WTC11 (cell line): ENCODE data around the gene RACK1. TPM values are rescaled to one million over a fixed set of nuclear protein-coding genes. Genes with fewer than 3 reads are reported as not detected.
A peak's percentile ranks its signal among the peaks of the same experiment; 100 is the strongest.

Experiments used
- ATAC-seq: fragments of 200-7000 bp; cut with Tn5 transposase; 2 replicates; pipeline ENCODE4 v1.10.0; 2021; ENCODE audit warnings: mild to moderate bottlenecking, moderate library complexity
- CTCF ChIA-PET: fragments of 300-600 bp; sonication (Branson Sonifier 250); formaldehyde crosslinking; loops from one replicate; lab custom pipeline; 2021; ENCODE audit warnings: antibody characterized with exemption; lab: Charles Lee
- POLR2A ChIA-PET: fragments of 350-600 bp; sonication (Branson Sonifier 250); formaldehyde crosslinking; loops from one replicate; lab custom pipeline; 2021; ENCODE audit warnings: antibody characterized with exemption; lab: Charles Lee
- DNase-seq: peaks from one replicate; pipeline ENCODE4 v3.0.0; 2021; ENCODE audit warnings: low spot score
- H3K27ac Mint-ChIP-seq: 2 replicates; pipeline ENCODE4 v1.8.0; 2021; ENCODE audit warnings: mixed read lengths
- H3K27me3 Mint-ChIP-seq: 2 replicates; pipeline ENCODE4 v1.8.0; 2021; ENCODE audit warnings: low read depth, mild to moderate bottlenecking, moderate library complexity, mixed read lengths
- H3K36me3 Mint-ChIP-seq: 2 replicates; pipeline ENCODE4 v1.8.0; 2021; ENCODE audit warnings: mixed read lengths
- H3K4me1 Mint-ChIP-seq: 2 replicates; pipeline ENCODE4 v1.8.0; 2022; ENCODE audit warnings: mixed read lengths
- H3K4me3 Mint-ChIP-seq: 2 replicates; pipeline ENCODE4 v1.8.0; 2021; ENCODE audit warnings: mild to moderate bottlenecking, moderate library complexity, mixed read lengths
- H3K9me3 Mint-ChIP-seq: 2 replicates; pipeline ENCODE4 v1.8.0; 2021; ENCODE audit warnings: mixed read lengths
- E2F1 ChIP-seq: sonication (generic); formaldehyde crosslinking; IDR thresholded peaks from 2 replicates; pipeline ENCODE4 v1.8.0; 2022; ENCODE audit warnings: mild to moderate bottlenecking, missing genetic modification reagents
- ELF4 ChIP-seq: sonication (generic); formaldehyde crosslinking; IDR thresholded peaks from 2 replicates; pipeline ENCODE4 v1.8.1; 2022; ENCODE audit warnings: low read depth, mild to moderate bottlenecking, moderate library complexity, missing genetic modification reagents
- ETV6 ChIP-seq: sonication (generic); formaldehyde crosslinking; IDR thresholded peaks from 2 replicates; pipeline ENCODE4 v1.8.1; 2022; ENCODE audit warnings: mild to moderate bottlenecking, missing genetic modification reagents
- FOXJ3 ChIP-seq: sonication (generic); formaldehyde crosslinking; IDR thresholded peaks from 2 replicates; pipeline ENCODE4 v1.9.0; 2021; ENCODE audit warnings: missing genetic modification reagents, mild to moderate bottlenecking, borderline replicate concordance
- GTF2I ChIP-seq: fragments of 250-450 bp; sonication (Bioruptor Pico); conservative IDR thresholded peaks from 2 replicates; pipeline ENCODE4 v1.4.0; 2021; ENCODE audit warnings: mild to moderate bottlenecking
- JUN ChIP-seq: sonication (generic); formaldehyde crosslinking; IDR thresholded peaks from 2 replicates; pipeline ENCODE4 v1.8.0; 2023; ENCODE audit warnings: mild to moderate bottlenecking, missing genetic modification reagents
- NFYB ChIP-seq: sonication (generic); formaldehyde crosslinking; conservative IDR thresholded peaks from 2 replicates; pipeline ENCODE4 v1.8.0; 2022; ENCODE audit warnings: low read depth, missing genetic modification reagents
- OVOL2 ChIP-seq: fragments of 250-450 bp; sonication (Bioruptor Pico); IDR thresholded peaks from 2 replicates; pipeline ENCODE4 v1.9.0; 2021; ENCODE audit warnings: mild to moderate bottlenecking, borderline replicate concordance
- RELA ChIP-seq: sonication (generic); formaldehyde crosslinking; IDR thresholded peaks from 2 replicates; pipeline ENCODE4 v1.8.1; 2022; ENCODE audit warnings: missing genetic modification reagents, mild to moderate bottlenecking, borderline replicate concordance
- SMAD3 ChIP-seq: sonication (generic); formaldehyde crosslinking; IDR thresholded peaks from 2 replicates; pipeline ENCODE4 v1.8.0; 2022; ENCODE audit warnings: missing genetic modification reagents, mild to moderate bottlenecking, borderline replicate concordance
- ZMAT4 ChIP-seq: fragments of 250-450 bp; sonication (Bioruptor Pico); IDR thresholded peaks from 2 replicates; pipeline ENCODE4 v1.9.0; 2021; ENCODE audit warnings: mild to moderate bottlenecking
- ZNF317 ChIP-seq: sonication (generic); formaldehyde crosslinking; IDR thresholded peaks from 2 replicates; pipeline ENCODE4 v1.8.1; 2023; ENCODE audit warnings: low read depth, mild to moderate bottlenecking, moderate library complexity, missing genetic modification reagents, borderline replicate concordance
- ZNF423 ChIP-seq: fragments of 250-450 bp; sonication (Bioruptor Pico); IDR thresholded peaks from 2 replicates; pipeline ENCODE4 v2.1.2; 2022; ENCODE audit warnings: mild to moderate bottlenecking, moderate library complexity
- ZNF512 ChIP-seq: sonication (generic); formaldehyde crosslinking; IDR thresholded peaks from 2 replicates; pipeline ENCODE4 v1.8.1; 2022; ENCODE audit warnings: missing genetic modification reagents, borderline replicate concordance
- total RNA-seq: library from RNA; stranded (reverse); gene quantifications from 3 replicates; pipeline ENCODE4 v1.2.3, GENCODE V29; 2021
- TF ChIP-seq, protein P1 (sequence below): sonication (generic); formaldehyde crosslinking; conservative IDR thresholded peaks from 2 replicates; pipeline ENCODE4 v1.8.1; 2023; ENCODE audit warnings: mild to moderate bottlenecking, low read depth, missing genetic modification reagents, moderate library complexity
- TF ChIP-seq, protein P2 (sequence below): sonication (generic); formaldehyde crosslinking; IDR thresholded peaks from 2 replicates; pipeline ENCODE4 v1.8.1; 2022; ENCODE audit warnings: low read depth, missing genetic modification reagents, borderline replicate concordance
- TF ChIP-seq, protein P3 (sequence below): sonication (generic); formaldehyde crosslinking; IDR thresholded peaks from 2 replicates; pipeline ENCODE4 v1.8.0; 2023; ENCODE audit warnings: mild to moderate bottlenecking, missing genetic modification reagents

The RACK1 gene
- total RNA-seq, 1 experiment from 2014 or later: 2,360 TPM

DNA sequence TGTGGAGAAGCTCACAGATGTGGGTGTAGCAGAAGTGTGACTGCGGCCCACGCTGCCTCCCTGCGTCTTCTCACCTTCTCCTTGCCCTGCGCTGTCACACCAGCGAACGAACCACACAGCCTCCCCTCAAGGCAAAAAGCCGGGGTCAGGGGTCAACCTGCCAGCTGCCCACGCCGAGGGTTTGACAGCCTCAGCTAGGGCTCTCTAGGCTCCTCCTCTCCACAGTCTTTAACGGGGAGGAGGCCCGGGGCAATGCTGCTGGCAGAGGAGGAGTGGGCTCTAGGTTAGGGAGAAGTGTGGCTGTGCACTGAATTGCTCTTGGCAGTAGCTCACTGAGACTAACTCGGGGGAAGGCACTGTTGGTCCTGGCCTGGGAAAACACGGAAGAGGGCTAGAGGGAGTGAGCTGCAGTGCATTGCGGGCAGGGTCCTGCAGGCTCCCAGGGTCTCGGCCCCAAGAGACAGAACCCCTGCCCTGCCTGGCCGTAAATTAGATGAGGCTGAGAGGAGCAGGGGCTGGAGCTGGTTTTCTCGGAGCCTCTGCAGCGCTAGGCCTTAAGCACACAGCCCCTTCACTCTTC lies 21.5 kb upstream of the RACK1 start:
- 0 out of 2 replicates have a peak, but pooled peaks have one; percentile 34 for TF ChIP-seq ETV6
- TF ChIP-seq, protein P1, sequence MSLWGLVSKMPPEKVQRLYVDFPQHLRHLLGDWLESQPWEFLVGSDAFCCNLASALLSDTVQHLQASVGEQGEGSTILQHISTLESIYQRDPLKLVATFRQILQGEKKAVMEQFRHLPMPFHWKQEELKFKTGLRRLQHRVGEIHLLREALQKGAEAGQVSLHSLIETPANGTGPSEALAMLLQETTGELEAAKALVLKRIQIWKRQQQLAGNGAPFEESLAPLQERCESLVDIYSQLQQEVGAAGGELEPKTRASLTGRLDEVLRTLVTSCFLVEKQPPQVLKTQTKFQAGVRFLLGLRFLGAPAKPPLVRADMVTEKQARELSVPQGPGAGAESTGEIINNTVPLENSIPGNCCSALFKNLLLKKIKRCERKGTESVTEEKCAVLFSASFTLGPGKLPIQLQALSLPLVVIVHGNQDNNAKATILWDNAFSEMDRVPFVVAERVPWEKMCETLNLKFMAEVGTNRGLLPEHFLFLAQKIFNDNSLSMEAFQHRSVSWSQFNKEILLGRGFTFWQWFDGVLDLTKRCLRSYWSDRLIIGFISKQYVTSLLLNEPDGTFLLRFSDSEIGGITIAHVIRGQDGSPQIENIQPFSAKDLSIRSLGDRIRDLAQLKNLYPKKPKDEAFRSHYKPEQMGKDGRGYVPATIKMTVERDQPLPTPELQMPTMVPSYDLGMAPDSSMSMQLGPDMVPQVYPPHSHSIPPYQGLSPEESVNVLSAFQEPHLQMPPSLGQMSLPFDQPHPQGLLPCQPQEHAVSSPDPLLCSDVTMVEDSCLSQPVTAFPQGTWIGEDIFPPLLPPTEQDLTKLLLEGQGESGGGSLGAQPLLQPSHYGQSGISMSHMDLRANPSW (CRISPR knock-in tag): no peak
- no peak overlapping the region for H3K4me3 Mint-ChIP-seq
- ATAC-seq: peak; percentile 4; the same call in 1 of the 2 replicates
- no peaks in the 10 kb centered on the region for H3K27me3 Mint-ChIP-seq
- no peak for DNase-seq
- ChIA-PET POLR2A (interaction anchor here (0.6 kb wide), 1 partner anchor 81 kb away, joined by 3 read pairs; no protein-coding TSS in a partner anchor), CTCF (no interaction called here)
- H3K9me3 Mint-ChIP-seq: no peaks in the 10 kb centered on the region
- H3K36me3 Mint-ChIP-seq: peaks cover 9% of the 10 kb centered on the region
- H3K27ac Mint-ChIP-seq: 0 out of 2 replicates have a peak overlapping the region, but pooled peaks have one; percentile 42
- peaks cover 39% of the 10 kb centered on the region for H3K4me1 Mint-ChIP-seq

DNA sequence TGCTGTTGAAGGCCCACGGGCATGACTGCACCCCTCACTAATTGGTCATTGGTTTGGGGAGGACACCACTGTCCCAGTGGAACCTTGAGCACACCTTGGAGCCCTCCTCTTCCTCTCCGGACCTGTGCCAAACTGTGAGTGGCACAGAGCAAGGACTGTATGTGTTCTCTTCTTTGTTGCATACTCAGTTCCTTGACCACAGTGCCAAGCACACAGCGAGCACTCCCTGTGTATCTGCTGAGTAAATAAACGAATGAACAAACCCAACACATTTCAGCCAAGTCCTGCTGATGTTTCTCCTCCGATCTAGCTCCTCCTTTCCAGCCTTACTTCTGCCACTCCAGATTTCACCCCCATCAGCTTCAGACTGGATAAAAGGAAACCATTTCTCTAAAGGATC lies 19.9 kb upstream of the RACK1 start:
- peaks cover 52% of the 10 kb centered on the region for H3K4me1 Mint-ChIP-seq
- H3K36me3 Mint-ChIP-seq: peaks cover 9% of the 10 kb centered on the region
- H3K4me3 Mint-ChIP-seq: 0 out of 2 replicates have a peak overlapping the region, but pooled peaks have one; percentile 9
- no peak for TF ChIP-seq E2F1 (CRISPR knock-in tag)
- no peak for TF ChIP-seq ZMAT4 (CRISPR knock-in tag)
- no peak for TF ChIP-seq RELA (CRISPR knock-in tag)
- no peak for TF ChIP-seq ZNF423 (CRISPR knock-in tag)
- TF ChIP-seq, protein P2, sequence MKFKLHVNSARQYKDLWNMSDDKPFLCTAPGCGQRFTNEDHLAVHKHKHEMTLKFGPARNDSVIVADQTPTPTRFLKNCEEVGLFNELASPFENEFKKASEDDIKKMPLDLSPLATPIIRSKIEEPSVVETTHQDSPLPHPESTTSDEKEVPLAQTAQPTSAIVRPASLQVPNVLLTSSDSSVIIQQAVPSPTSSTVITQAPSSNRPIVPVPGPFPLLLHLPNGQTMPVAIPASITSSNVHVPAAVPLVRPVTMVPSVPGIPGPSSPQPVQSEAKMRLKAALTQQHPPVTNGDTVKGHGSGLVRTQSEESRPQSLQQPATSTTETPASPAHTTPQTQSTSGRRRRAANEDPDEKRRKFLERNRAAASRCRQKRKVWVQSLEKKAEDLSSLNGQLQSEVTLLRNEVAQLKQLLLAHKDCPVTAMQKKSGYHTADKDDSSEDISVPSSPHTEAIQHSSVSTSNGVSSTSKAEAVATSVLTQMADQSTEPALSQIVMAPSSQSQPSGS (CRISPR knock-in tag): no peak
- TF ChIP-seq ETV6: no peak
- TF ChIP-seq NFYB (CRISPR knock-in tag): no peak
- no peak for TF ChIP-seq OVOL2 (CRISPR knock-in tag)
- TF ChIP-seq GTF2I (CRISPR knock-in tag): no peak
- no peak for TF ChIP-seq JUN (CRISPR knock-in tag)
- TF ChIP-seq SMAD3 (CRISPR knock-in tag): no peak
- no peak for TF ChIP-seq ELF4 (CRISPR knock-in tag)
- TF ChIP-seq, protein P3, sequence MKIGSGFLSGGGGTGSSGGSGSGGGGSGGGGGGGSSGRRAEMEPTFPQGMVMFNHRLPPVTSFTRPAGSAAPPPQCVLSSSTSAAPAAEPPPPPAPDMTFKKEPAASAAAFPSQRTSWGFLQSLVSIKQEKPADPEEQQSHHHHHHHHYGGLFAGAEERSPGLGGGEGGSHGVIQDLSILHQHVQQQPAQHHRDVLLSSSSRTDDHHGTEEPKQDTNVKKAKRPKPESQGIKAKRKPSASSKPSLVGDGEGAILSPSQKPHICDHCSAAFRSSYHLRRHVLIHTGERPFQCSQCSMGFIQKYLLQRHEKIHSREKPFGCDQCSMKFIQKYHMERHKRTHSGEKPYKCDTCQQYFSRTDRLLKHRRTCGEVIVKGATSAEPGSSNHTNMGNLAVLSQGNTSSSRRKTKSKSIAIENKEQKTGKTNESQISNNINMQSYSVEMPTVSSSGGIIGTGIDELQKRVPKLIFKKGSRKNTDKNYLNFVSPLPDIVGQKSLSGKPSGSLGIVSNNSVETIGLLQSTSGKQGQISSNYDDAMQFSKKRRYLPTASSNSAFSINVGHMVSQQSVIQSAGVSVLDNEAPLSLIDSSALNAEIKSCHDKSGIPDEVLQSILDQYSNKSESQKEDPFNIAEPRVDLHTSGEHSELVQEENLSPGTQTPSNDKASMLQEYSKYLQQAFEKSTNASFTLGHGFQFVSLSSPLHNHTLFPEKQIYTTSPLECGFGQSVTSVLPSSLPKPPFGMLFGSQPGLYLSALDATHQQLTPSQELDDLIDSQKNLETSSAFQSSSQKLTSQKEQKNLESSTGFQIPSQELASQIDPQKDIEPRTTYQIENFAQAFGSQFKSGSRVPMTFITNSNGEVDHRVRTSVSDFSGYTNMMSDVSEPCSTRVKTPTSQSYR (CRISPR knock-in tag): no peak
- no peak for TF ChIP-seq FOXJ3
- no peak for TF ChIP-seq ZNF512
- TF ChIP-seq ZNF317 (CRISPR knock-in tag): no peak
- ATAC-seq: no peak
- no peak overlapping the region for H3K27ac Mint-ChIP-seq
- POLR2A ChIA-PET: no interaction called here
- no peaks in the 10 kb centered on the region for H3K9me3 Mint-ChIP-seq
- no peak for DNase-seq
- H3K27me3 Mint-ChIP-seq: no peaks in the 10 kb centered on the region
- CTCF ChIA-PET: no interaction called here
